Left ventricle myocardium inferior (tissue), 1 donor: ENCODE results near the gene ST6GALNAC4. TPM values are rescaled to one million over a fixed set of nuclear protein-coding genes. Genes with fewer than 3 reads are reported as not detected.

Source experiments
- DNase-seq: peaks from one replicate; pipeline ENCODE4 v3.0.0-alpha.2; 2020
- H3K27ac ChIP-seq: fragments of 200-600 bp; replicated peaks from 2 replicates; pipeline ENCODE4 v1.8.0; 2021
- H3K27me3 ChIP-seq: fragments of 200-600 bp; 2 replicates; pipeline ENCODE4 v1.8.0; 2021; ENCODE audit warnings: low read depth
- H3K36me3 ChIP-seq: fragments of 200-600 bp; 2 replicates; pipeline ENCODE4 v1.8.0; 2021
- H3K4me1 ChIP-seq: fragments of 200-600 bp; 2 replicates; pipeline ENCODE4 v1.8.0; 2021
- H3K4me3 ChIP-seq: fragments of 200-600 bp; 2 replicates; pipeline ENCODE4 v1.8.0; 2021; ENCODE audit warnings: mild to moderate bottlenecking, moderate library complexity
- H3K9me3 ChIP-seq: fragments of 200-600 bp; replicated peaks from 2 replicates; pipeline ENCODE4 v1.8.0; 2021
- intact Hi-C: fragments of 100-400 bp; cut with micrococcal nuclease; formaldehyde crosslinking; loops from one replicate; pipeline ENCODE4 v1.11.0; 2022
- total RNA-seq: library from RNA; stranded (reverse); fragmentation: NEBNext Ultra II Directional; extraction: Animal tissue kit (Norgen Biotek cat#: 25700); gene quantifications from one replicate; pipeline ENCODE4 v1.2.1, GENCODE V29; 2021
- TF ChIP-seq, protein P1 (sequence below): fragments of 200-600 bp; IDR thresholded peaks from 2 replicates; pipeline ENCODE4 v1.8.0; 2021; ENCODE audit warnings: antibody characterized with exemption, mild to moderate bottlenecking, borderline replicate concordance
- donor health status: DM: no; HTN: yes; CAD: no; lungs with severe emphysema.

The ST6GALNAC4 gene
- total RNA-seq, 1 donor from 2014 or later, result 31.3 TPM

GRCh38 chr9:127896395-127897192 is 20.2 kb downstream of the ST6GALNAC4 start:
- Histone ChIP-seq H3K4me3 (peak overlapping the region; percentile 99), H3K36me3 (peaks cover 45% of the 10 kb centered on the region), H3K9me3 (peaks cover 19% of the 10 kb centered on the region), H3K27me3 (no peaks in the 10 kb centered on the region), H3K27ac (peak overlapping the region; percentile 95), H3K4me1 (peaks cover 43% of the 10 kb centered on the region)
- intact Hi-C loops, result no loop called here
- TF ChIP-seq, protein P1, sequence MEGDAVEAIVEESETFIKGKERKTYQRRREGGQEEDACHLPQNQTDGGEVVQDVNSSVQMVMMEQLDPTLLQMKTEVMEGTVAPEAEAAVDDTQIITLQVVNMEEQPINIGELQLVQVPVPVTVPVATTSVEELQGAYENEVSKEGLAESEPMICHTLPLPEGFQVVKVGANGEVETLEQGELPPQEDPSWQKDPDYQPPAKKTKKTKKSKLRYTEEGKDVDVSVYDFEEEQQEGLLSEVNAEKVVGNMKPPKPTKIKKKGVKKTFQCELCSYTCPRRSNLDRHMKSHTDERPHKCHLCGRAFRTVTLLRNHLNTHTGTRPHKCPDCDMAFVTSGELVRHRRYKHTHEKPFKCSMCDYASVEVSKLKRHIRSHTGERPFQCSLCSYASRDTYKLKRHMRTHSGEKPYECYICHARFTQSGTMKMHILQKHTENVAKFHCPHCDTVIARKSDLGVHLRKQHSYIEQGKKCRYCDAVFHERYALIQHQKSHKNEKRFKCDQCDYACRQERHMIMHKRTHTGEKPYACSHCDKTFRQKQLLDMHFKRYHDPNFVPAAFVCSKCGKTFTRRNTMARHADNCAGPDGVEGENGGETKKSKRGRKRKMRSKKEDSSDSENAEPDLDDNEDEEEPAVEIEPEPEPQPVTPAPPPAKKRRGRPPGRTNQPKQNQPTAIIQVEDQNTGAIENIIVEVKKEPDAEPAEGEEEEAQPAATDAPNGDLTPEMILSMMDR, result no peak
- DNase-seq, result no peak

- Histone ChIP-seq H3K4me3 (no peak overlapping the region), H3K27ac (no peak overlapping the region), H3K4me1 (peaks cover 43% of the 10 kb centered on the region), H3K9me3 (peaks cover 19% of the 10 kb centered on the region), H3K27me3 (no peaks in the 10 kb centered on the region), H3K36me3 (peaks cover 51% of the 10 kb centered on the region)
- intact Hi-C loops, result no loop called here
- TF ChIP-seq, protein P1, result no peak
- no peak for DNase-seq
Observed at GRCh38 chr9:127895811-127896210, 21.0 kb downstream of the ST6GALNAC4 start.

DNA sequence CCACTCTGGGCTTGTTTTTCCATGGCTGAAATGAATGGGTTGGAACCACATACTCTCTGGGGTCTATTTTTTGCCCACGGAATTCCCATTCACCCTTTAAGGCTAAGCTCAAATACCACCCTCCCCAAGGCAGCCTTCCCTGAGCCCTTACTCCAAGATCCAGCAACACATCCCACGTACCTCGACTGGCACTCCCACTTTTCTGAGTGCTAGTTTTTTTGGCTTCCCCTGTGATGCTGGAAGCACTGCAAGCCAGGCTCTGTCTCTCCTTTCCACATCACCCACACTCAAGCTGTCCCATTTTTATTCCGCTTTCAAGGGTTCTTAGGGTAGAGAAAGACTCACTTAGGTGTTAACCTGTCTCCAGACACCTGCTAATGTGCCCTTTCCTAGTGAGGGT is 23.4 kb downstream of the ST6GALNAC4 start:
- DNase-seq, result no peak
- Histone ChIP-seq H3K27me3 (no peaks in the 10 kb centered on the region), H3K4me3 (no peak overlapping the region), H3K36me3 (peaks cover 73% of the 10 kb centered on the region), H3K4me1 (peaks cover 28% of the 10 kb centered on the region), H3K27ac (no peak overlapping the region), H3K9me3 (peaks cover 19% of the 10 kb centered on the region)
- intact Hi-C loops, result no loop called here
- TF ChIP-seq, protein P1, result no peak

DNA sequence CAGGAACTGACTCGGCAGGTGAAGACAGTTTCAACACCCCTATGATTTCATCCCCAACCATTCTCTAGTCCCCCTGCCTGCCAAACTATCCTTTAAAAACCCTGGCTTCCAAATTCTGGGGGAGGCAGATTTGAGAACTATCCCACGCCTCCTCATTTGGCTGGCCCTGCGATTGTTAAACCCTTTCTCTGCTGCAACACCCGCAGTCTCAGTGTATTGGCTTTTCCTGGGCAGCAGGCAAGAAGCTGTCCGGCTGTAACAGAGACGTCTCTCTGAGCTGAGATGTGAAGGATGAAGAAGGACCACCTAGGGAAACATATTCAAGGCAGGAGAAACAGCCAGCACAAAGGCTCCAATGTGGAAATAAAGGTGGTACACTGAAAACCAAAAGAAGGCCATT is 24.0 kb downstream of the ST6GALNAC4 start:
- H3K4me3 ChIP-seq, result no peak overlapping the region
- peaks cover 78% of the 10 kb centered on the region for H3K36me3 ChIP-seq
- H3K27ac ChIP-seq, result no peak overlapping the region
- intact Hi-C loops, result no loop called here
- no peak for DNase-seq
- peaks cover 22% of the 10 kb centered on the region for H3K4me1 ChIP-seq
- TF ChIP-seq, protein P1, result no peak
- peaks cover 19% of the 10 kb centered on the region for H3K9me3 ChIP-seq
- H3K27me3 ChIP-seq, result no peaks in the 10 kb centered on the region

DNA sequence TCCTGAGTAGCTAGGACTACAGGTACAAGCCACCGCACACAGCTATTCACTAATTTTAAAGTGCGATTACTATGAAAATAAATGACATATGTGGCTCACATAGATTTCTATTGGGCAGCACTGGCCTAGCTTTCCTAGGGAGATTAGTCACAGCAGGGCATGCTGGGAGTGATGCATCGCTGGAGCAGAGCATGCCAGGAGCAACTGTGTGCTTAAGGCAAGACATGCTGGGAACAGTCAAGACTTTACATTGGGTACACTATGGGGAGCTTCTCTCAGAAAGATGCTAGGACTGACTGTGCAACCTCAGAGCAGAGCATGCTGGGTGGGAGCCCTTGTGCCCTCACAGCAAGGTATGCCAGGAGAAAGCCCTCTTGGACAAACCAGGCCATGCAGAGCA is 26.8 kb downstream of the ST6GALNAC4 start:
- DNase-seq, result no peak
- TF ChIP-seq, protein P1, result no peak
- H3K4me3 ChIP-seq, result no peak overlapping the region
- intact Hi-C loops, result no loop called here
- peaks cover 17% of the 10 kb centered on the region for H3K9me3 ChIP-seq
- no peaks in the 10 kb centered on the region for H3K27me3 ChIP-seq
- peaks cover 15% of the 10 kb centered on the region for H3K4me1 ChIP-seq
- peaks cover 93% of the 10 kb centered on the region for H3K36me3 ChIP-seq
- no peak overlapping the region for H3K27ac ChIP-seq
